D341Med (cell line): ENCODE results near the gene PANK4.
"Not testable (repeated sequence)": the region's sequence is repeated elsewhere in the genome, so short reads cannot be mapped to it uniquely, and the experiment has no call there.

Experiments used
- DNase-seq: peaks from one replicate; pipeline ENCODE4 v3.0.0; 2012; ENCODE audit warnings: low spot score

The PANK4 gene

DNA sequence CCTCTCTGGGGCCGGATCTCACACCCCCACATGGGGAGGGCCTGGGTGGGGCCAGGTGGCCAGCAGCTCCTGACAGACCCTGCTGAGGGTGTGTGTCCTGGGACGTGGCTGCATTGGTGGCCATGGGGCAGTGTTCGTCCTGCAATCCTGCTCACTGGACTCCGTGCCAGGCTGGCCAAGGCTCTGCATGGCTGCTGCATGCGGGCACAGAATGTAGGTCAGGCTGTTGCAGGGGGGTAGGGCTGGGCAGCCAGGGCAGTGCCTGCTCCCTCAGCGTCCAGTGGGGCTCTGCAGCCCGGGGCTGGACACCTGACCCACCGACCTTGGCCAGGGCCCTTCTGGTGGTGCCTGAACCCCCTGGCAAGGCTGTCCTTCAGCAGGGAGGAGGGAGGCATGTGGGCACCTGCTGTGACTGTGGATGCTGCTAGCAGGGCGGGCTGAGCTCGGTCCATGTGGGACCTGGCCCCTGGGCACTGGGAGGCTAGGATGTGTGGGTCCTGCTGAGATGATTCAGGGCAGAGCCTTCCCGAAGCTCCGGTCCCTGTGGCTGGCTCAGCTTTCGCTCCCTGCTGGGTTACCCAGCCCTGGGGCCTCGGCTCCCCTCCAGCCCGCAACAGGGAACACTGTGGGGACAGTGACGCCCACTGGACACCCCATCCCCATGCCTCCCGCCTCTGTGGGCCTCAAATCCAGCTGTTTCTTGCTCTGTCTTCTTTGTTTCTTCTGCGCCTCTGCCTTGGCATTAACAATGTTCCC, 65.2 kb downstream of the PANK4 start:
- DNase-seq, result no peak

GRCh38 chr1:2460203-2460602, 66.2 kb downstream of the PANK4 start:
- no peak for DNase-seq

GRCh38 chr1:2459757-2460156, 66.6 kb downstream of the PANK4 start:
- no peak for DNase-seq

GRCh38 chr1:2459102-2459753, 67.2 kb downstream of the PANK4 start:
- not testable (repeated sequence) for DNase-seq

- DNase-seq, result no peak
These were observed 67.7 kb downstream of the PANK4 start for GRCh38 chr1:2458687-2459086.
